Stromal cell of bone marrow (primary cell): ENCODE measurements around the gene OVAAL.
"Not testable (repeated sequence)": the region's sequence is repeated elsewhere in the genome, so short reads cannot be mapped to it uniquely, and the experiment has no call there.

Experiments
- DNase-seq: peaks from one replicate; pipeline ENCODE4 v3.0.0-alpha.2; 2012; ENCODE audit warnings: low read depth

The OVAAL gene

DNA sequence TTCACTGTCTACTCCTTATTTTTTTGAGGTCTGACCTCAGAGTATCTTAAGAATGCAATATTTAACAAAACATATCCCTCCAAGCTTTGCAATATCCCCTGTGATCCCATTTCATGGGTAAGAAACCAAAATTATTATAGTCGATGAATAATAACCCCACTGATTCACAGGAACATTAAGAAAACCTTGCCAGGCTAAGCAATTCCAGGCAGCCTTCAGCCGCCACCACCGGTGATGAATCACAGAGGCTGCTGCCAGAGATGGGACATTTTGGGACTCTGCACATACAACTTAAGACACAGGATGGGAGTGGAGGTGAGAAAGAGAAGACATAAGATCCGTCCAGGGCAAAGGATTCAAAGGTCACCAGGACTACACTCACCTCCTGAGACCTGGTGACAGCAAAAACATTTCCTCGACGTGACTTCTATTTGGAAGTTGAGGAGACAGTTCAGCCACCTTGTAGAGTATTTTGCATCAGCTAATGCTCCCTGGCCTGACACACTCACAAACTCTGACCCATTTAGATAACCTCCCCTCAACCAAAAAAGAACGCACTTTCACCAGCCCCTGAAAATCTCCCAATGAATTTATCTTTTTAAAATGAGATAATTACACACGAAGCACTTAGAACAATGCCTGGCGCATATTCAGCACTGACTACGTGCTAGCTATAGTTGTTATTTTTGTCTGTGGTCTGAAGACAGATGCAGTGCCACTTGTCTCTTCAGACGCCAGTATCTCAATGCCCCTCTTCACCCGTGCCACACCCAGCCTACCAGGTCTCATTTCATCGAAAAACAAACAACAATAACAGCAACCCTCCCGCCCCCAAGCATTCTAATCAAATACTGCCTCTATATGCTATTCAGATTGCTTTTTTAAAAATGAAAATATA, 17.8 kb upstream of the OVAAL start:
- no peak for DNase-seq

- DNase-seq = no peak
Measured at GRCh38 chr1:180542113-180542837, 16.5 kb upstream of the OVAAL start.

DNA sequence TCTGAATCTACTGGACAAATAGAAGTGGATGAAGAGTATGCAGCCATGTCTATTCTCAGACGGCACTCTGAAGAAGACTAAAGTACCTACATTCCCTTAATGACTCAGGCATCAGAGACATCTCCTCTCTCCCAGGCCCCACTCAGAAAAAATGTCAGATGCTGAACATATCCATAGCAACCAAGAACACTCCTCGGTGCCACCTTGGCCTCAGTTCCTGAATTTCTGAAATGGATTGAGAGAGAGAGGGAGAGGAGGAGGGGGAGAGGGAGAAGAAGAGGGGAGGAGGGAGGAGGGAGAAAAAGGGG, 16.0 kb upstream of the OVAAL start:
- DNase-seq = no peak

- DNase-seq = no peak
Measured at GRCh38 chr1:180544050-180544449, 14.7 kb upstream of the OVAAL start.

- DNase-seq = no peak
Measured at GRCh38 chr1:180545991-180546390, 12.8 kb upstream of the OVAAL start.

DNA sequence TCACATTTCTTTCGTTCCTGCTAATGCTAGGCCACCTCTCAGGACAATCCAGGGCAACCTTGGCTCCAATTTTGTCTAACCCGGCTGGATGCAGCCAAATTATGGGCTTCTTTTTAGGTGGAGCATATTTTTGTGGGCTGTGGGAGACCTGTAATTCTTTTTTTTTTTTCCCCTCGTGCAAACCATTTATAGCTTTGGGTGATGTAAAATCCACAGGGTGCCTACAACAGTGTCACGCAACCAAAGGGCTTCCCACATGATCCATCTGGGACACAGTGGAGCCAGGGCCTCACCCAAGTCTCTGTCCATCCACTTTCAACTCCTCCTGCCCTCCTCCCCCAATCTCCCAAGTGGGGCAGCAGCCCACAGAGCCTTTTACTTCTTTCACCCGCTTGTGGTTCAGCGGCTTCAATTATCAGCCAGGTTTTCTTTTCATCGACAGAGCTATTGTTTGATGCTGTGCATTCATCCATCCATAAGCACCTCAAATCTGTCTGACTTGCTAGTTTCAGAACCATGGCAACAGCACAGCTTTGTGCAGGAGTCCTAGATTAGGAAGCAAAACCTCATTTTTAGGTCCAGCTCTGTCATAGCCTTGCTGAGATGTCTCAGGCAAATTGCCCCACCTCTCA, 10.0 kb upstream of the OVAAL start:
- DNase-seq = no peak

- not testable (repeated sequence) for DNase-seq
Measured at GRCh38 chr1:180549770-180550169, 9.0 kb upstream of the OVAAL start.

DNA sequence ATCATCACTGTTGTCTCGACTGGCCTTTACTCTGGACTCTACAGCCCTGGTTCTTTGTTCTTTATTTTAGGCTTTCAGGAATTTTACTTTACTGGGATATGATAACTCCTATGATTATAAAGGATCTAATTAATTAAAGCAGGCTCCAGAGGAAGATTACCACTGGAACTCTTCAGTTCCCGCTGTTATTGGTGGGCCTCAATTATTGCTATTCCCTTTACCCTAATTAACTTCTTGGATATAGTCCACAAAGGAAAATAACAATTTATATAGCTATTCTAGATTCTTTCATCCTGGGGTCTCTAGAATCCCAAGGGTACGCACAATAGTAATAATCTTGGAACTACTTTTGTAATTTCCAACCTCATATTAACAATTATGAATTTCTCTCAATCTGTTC, 8.5 kb upstream of the OVAAL start:
- DNase-seq = no peak

DNA sequence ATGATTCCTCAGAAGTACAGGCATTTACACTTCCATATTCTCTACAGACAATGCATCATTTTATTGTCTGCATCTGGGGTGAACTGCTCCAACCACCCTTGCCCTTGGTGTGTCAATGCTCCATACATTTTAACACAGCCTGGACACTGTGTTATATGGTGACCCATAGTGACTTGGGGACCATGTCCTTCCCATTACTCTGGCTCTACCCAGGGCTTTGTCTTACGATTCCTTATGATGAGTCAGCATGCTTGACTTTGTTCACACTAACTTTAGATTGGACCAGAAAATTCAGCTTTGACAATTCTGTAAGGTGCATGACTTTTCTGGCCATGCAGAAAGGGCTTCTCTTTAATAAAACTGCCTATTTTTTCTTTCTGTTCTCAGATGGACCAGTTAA, 6.8 kb upstream of the OVAAL start:
- DNase-seq = no peak

- DNase-seq = not testable (repeated sequence)
Measured at GRCh38 chr1:180553046-180553445, 5.7 kb upstream of the OVAAL start.

DNA sequence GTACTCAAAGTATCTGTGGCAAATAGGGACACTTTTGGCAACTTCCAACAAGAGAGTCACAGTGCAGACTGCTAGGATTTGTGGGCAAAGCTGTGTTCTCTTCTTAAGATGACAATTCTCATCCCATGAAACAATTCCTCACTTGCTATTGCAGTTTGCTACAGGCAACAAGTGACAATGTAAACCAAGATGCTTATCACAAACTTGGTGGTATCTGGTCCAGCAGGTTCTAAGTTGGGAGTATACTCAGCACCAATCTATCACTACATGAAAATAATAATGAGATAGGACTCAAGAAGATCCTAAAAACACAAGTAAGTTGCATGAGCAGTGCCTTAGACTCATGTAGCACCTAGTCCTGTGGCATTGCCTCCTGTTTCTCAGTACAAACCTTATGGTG, 3.4 kb upstream of the OVAAL start:
- no peak for DNase-seq

GRCh38 chr1:180560200-180560867, 1.6 kb downstream of the OVAAL start:
- no peak for DNase-seq

- DNase-seq = no peak
Measured at GRCh38 chr1:180560868-180561600, 2.3 kb downstream of the OVAAL start.

- no peak for DNase-seq
Measured at GRCh38 chr1:180562640-180563025, 3.9 kb downstream of the OVAAL start.

GRCh38 chr1:180563026-180563827, 4.5 kb downstream of the OVAAL start:
- peak; percentile 69 for DNase-seq

GRCh38 chr1:180565121-180565871, 6.5 kb downstream of the OVAAL start:
- no peak for DNase-seq

DNA sequence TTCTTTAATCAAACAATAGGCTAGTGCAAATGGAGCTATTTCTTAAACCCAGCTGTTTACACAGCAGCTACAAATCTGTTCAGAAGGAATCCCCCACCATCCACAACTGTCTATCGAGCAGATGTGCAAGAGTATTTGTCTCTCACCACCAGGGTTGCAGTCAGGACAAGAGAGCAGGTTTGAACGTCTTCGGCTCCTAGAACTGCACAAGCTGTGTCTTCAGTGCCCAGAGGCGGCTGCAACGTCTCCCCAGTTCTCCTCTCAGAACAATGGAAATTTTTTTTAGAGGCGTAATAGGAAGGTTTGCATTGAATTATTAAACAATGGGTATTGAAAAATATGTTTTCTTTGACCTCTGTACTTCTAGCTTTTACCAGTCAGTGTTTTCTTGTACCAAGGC, 7.3 kb downstream of the OVAAL start:
- DNase-seq = no peak

- no peak for DNase-seq
Measured at GRCh38 chr1:180566495-180566894, 7.7 kb downstream of the OVAAL start.

- DNase-seq = no peak
Measured at GRCh38 chr1:180567654-180568053, 8.9 kb downstream of the OVAAL start.

GRCh38 chr1:180568184-180568583, 9.4 kb downstream of the OVAAL start:
- no peak for DNase-seq
